ENCODE results near the gene MUC20. TPM values are rescaled to one million over a fixed set of nuclear protein-coding genes. Genes with fewer than 3 reads are reported as not detected.

Gene MUC20
- total RNA-seq, 1 donor from 2014 or later, result 52.0 TPM

DNA sequence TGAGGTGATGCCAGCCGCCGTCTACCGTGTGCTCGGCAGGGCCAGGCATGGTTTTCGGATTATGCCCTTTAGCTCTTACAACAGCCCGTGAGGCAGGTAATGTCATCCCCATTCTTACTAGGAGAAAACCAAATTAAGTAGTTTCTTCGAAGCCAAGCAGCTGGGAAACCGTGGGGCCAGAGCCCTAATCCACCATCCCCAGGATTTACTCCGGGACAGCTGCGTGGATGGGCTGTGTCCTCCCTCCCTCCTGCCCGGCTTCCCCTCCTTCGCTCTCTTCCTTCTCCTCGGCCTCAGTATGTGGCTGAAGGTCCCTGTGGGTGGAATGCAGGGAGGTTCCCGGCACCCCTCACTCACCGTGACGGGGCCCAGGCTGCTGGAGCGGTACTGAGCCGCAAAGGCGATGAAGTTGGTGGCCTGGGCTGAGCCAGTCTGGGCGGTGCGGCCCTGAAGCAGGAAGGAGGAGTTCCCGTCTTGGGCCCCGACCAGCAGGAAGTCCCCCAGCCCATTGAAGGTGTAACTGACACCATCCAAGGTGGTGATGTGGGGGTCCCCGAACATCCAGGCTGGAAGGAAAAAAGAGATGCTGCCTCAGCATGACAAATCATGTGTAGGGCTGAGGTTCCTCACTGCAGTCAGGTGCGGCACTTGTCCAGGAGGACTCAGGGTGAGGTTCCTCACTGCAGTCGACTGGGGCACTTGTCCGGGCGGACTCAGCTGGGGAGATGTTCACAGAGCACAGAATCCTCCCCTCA, 42.5 kb downstream of the MUC20 start:
- H3K27me3 ChIP-seq, result no peaks in the 10 kb centered on the region
- intact Hi-C loops (cut with DNase I), result no loop called here
- no peaks in the 10 kb centered on the region for H3K4me1 ChIP-seq

DNA sequence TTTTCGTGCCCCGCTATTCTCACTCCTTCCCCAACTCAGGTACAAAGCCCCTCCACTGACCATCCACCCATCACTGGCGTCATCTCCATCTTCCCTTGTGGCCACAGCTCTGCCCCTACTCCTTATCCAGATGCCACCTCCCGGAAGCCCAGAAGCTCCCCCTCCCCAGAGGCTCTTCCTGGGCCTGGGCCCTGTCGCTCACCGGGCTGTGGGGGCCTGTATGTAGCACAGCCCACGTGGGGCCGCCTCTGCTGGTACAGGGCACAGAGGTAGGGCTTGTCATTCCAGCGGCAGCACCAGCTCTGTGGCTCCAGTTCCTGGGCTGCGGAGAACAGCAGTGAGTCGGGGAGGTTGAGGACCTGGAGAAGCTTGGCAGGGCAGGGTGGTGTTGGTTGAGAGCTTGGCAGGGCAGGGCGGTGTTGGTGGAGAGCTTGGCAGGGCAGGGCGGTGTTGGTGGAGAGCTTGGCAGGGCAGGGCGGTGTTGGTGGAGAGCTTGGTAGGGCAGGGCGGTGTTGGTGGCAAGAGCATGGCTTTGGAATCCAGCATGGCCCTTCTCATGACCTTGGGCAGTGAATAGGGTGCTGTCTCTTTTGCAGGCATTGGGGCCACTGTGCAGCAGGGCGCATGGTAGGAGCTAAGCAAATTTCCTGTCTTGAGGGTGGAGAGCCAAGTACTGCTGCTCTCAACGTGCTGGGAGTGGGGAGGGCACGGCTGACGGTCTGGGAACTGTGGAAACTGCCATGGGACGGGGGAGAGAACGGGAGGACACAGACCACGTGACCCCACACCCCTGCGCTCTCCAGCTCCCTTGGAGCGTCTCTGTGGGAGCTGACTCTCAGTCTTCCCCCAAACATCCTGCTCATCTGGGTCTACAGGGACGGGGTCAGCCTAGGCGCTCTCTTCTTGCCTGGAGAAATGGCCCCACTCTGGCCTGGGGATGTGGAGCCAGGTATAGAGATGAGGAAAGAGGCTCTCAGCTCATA, 43.4 kb downstream of the MUC20 start:
- H3K9me3 ChIP-seq, result no peaks in the 10 kb centered on the region
- no peaks in the 10 kb centered on the region for H3K27me3 ChIP-seq
- no peaks in the 10 kb centered on the region for H3K4me1 ChIP-seq
- H3K27ac ChIP-seq, result no peak overlapping the region
- no peak overlapping the region for H3K4me3 ChIP-seq
- intact Hi-C loops (cut with DNase I), result no loop called here
- no peaks in the 10 kb centered on the region for H3K36me3 ChIP-seq
- DNase-seq (ENCODE audit: low spot score in 2 of 2), result no peak
- TF ChIP-seq, protein P1, sequence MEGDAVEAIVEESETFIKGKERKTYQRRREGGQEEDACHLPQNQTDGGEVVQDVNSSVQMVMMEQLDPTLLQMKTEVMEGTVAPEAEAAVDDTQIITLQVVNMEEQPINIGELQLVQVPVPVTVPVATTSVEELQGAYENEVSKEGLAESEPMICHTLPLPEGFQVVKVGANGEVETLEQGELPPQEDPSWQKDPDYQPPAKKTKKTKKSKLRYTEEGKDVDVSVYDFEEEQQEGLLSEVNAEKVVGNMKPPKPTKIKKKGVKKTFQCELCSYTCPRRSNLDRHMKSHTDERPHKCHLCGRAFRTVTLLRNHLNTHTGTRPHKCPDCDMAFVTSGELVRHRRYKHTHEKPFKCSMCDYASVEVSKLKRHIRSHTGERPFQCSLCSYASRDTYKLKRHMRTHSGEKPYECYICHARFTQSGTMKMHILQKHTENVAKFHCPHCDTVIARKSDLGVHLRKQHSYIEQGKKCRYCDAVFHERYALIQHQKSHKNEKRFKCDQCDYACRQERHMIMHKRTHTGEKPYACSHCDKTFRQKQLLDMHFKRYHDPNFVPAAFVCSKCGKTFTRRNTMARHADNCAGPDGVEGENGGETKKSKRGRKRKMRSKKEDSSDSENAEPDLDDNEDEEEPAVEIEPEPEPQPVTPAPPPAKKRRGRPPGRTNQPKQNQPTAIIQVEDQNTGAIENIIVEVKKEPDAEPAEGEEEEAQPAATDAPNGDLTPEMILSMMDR (IDR thresholded peaks at IDR 0.05), result no peak

More for the DNA sequence above, 42.5 kb downstream of the MUC20 start:
- Histone ChIP-seq H3K9me3 (no peaks in the 10 kb centered on the region), H3K36me3 (no peaks in the 10 kb centered on the region), H3K27ac (no peak overlapping the region), H3K4me3 (no peak overlapping the region)
- DNase-seq (ENCODE audit: low spot score in 2 of 2), result no peak
- TF ChIP-seq, protein P1 (IDR thresholded peaks at IDR 0.05), result no peak

GRCh38 chr3:195764961-195765706, 44.4 kb downstream of the MUC20 start:
- no peaks in the 10 kb centered on the region for H3K27me3 ChIP-seq

DNA sequence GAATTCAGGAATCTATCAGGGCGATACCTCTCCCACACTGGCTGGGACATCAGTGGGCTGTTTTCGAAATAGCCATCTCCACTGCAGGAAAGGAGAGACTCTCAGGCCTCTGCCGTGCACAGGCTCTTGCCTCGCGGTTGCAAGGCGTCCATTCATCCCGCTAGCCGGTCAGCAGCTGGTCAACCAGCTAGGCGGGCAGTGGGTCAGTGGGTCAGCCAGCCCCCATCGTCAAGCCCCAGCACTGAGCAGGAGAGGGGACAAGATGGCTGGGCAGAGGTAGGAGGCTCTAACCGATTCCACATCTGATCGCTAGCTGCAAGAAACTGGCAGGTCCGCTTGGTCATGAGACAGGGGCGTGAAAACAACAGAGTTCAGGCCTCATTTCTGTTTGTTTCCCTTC, 45.9 kb downstream of the MUC20 start:
- no peaks in the 10 kb centered on the region for H3K27me3 ChIP-seq

More at GRCh38 chr3:195764961-195765706, 44.4 kb downstream of the MUC20 start:
- no peaks in the 10 kb centered on the region for H3K9me3 ChIP-seq
- H3K36me3 ChIP-seq, result no peaks in the 10 kb centered on the region
- no peak for DNase-seq (ENCODE audit: low spot score in 2 of 2)
- no peak overlapping the region for H3K27ac ChIP-seq
- TF ChIP-seq, protein P1 (IDR thresholded peaks at IDR 0.05), result no peak
- intact Hi-C loops (cut with DNase I), result no loop called here
- H3K4me3 ChIP-seq, result no peak overlapping the region
- no peaks in the 10 kb centered on the region for H3K4me1 ChIP-seq

GRCh38 chr3:195767792-195768191, 47.0 kb downstream of the MUC20 start:
- Histone ChIP-seq H3K4me1 (no peaks in the 10 kb centered on the region), H3K4me3 (no peak overlapping the region), H3K9me3 (no peaks in the 10 kb centered on the region), H3K27me3 (no peaks in the 10 kb centered on the region), H3K36me3 (no peaks in the 10 kb centered on the region), H3K27ac (no peak overlapping the region)
- intact Hi-C loops (cut with DNase I), result no loop called here
- TF ChIP-seq, protein P1 (IDR thresholded peaks at IDR 0.05), result no peak
- DNase-seq (ENCODE audit: low spot score in 2 of 2), result no peak

More for the DNA sequence above, 45.9 kb downstream of the MUC20 start:
- Histone ChIP-seq H3K27ac (no peak overlapping the region), H3K36me3 (no peaks in the 10 kb centered on the region), H3K4me1 (no peaks in the 10 kb centered on the region), H3K4me3 (no peak overlapping the region), H3K9me3 (no peaks in the 10 kb centered on the region)
- intact Hi-C loops (cut with DNase I), result no loop called here
- DNase-seq (ENCODE audit: low spot score in 2 of 2), result no peak
- TF ChIP-seq, protein P1 (IDR thresholded peaks at IDR 0.05), result no peak
